ENCODE results near the gene ISOC2.

DNA sequence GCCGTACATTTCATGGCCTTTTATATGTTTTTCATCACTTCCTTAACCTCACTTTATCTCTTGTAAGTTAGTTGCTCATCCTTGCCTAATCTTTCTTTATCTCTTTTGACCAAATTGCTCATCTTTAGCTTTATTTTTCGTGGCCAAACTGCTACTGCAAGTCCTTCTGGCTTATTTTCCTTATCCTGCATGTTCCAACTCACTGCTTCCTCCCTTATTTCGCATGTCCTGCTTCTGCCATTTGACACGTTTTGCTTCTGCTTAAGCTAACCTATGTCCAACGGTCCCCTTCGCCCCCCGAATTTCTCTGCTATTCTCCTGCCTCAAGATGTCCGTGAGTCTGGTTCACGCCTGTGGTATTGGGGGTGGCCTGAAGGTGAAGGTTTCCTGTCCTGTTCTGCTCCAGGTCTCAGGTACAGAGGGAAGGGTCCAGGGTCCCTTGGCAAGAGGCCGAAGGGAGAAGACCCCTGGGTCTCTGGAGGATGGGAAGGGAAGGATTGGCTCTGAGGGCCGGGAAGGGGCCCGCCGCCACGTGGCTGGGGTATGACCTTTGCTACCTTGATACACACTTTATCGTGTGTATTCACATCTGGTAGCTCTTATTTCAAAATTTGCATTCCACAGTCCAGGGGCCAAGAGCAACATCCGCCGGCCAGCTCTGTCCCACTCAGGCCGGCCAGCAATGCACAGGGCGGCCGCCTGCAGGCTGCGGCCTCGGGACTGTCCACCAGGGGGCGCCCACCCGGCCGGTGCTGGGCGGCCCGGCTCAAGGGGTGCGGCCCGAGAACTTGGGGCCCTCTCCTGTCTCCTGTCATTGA, 6.0 kb upstream of the ISOC2 start:
- TF ChIP-seq POLR2A (IDR thresholded peaks at IDR 0.05): no peak
- TF ChIP-seq, protein P1, sequence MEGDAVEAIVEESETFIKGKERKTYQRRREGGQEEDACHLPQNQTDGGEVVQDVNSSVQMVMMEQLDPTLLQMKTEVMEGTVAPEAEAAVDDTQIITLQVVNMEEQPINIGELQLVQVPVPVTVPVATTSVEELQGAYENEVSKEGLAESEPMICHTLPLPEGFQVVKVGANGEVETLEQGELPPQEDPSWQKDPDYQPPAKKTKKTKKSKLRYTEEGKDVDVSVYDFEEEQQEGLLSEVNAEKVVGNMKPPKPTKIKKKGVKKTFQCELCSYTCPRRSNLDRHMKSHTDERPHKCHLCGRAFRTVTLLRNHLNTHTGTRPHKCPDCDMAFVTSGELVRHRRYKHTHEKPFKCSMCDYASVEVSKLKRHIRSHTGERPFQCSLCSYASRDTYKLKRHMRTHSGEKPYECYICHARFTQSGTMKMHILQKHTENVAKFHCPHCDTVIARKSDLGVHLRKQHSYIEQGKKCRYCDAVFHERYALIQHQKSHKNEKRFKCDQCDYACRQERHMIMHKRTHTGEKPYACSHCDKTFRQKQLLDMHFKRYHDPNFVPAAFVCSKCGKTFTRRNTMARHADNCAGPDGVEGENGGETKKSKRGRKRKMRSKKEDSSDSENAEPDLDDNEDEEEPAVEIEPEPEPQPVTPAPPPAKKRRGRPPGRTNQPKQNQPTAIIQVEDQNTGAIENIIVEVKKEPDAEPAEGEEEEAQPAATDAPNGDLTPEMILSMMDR (IDR thresholded peaks at IDR 0.05): peak; percentile 95 to 99
- no peak for TF ChIP-seq POLR2AphosphoS5 (IDR thresholded peaks at IDR 0.05)

All from suprapubic skin (tissue), 4 donors.